ENCODE data around the gene NSFL1C. TPM values are rescaled to one million over a fixed set of nuclear protein-coding genes. Genes with fewer than 3 reads are reported as not detected.

The NSFL1C gene
- total and polyA plus RNA-seq, 2 experiments from 2014 or later: 48.9 to 92.2 TPM

GRCh38 chr20:1469306-1469905, 2.8 kb upstream of the NSFL1C start:
- H3K9me3 Mint-ChIP-seq: no peaks in the 10 kb centered on the region; the same call in 2 of the 3 replicates
- ATAC-seq (no peak), DNase-seq (ENCODE audit: low spot score) (no peak)
- Histone ChIP-seq H3F3A (replicated peaks; ENCODE audit: low read depth) (no peaks in the 10 kb centered on the region; the same call in 1 of the 2 replicates), H3K27me3 (ENCODE audit: insufficient read depth) (no peaks in the 10 kb centered on the region), H3K4me3 (no peak overlapping the region), H3K4me2 (no peak overlapping the region), H3K27ac (ENCODE audit: low read depth) (no peak overlapping the region), H3K9me2 (ENCODE audit: insufficient read depth) (no peaks in the 10 kb centered on the region), H4K20me1 (replicated peaks; ENCODE audit: insufficient read depth) (peaks cover 16% of the 10 kb centered on the region), H2AFZ (no peak overlapping the region), H3K79me2 (replicated peaks; ENCODE audit: insufficient read depth) (peaks cover 21% of the 10 kb centered on the region), H3K36me3 (ENCODE audit: insufficient read depth) (no peaks in the 10 kb centered on the region; the same call in 1 of the 2 replicates), H3K4me1 (ENCODE audit: insufficient read depth) (peaks cover 10% of the 10 kb centered on the region; the same call in 1 of the 2 replicates)
- H3K4me1 Mint-ChIP-seq: peaks cover 28% of the 10 kb centered on the region
- peaks cover under 1% of the 10 kb centered on the region; the same call in 2 of the 3 replicates for H3K36me3 Mint-ChIP-seq (ENCODE audit: low read depth)
- H3K4me3 Mint-ChIP-seq: no peak overlapping the region
- H3K27me3 Mint-ChIP-seq (ENCODE audit: insufficient read depth, low read depth, poor library complexity): peaks cover 10% of the 10 kb centered on the region
- H3K27ac Mint-ChIP-seq: no peak overlapping the region
- TF ChIP-seq EZH2phosphoT487 (IDR thresholded peaks at IDR 0.05; ENCODE audit: unreplicated experiment) (no peak), NANOG (IDR thresholded peaks at IDR 0.05; ENCODE audit: borderline replicate concordance) (no peak), EZH2 (IDR thresholded peaks at IDR 0.05; ENCODE audit: low read depth, unreplicated experiment) (no peak), CTCF (conservative IDR thresholded peaks at IDR 0.05; ENCODE audit: low read depth in 2 of 2) (no peak), ZNF462 (CRISPR knock-in tag; IDR thresholded peaks at IDR 0.05) (no peak), STAT1 (IDR thresholded peaks at IDR 0.05; ENCODE audit: unreplicated experiment) (no peak), POLR2AphosphoS5 (IDR thresholded peaks at IDR 0.05; ENCODE audit: low read depth) (no peak), ZNF114 (CRISPR knock-in tag; IDR thresholded peaks at IDR 0.05) (no peak), CREB1 (CRISPR knock-in tag; IDR thresholded peaks at IDR 0.05; ENCODE audit: low read depth) (no peak), ZNF331 (CRISPR knock-in tag; IDR thresholded peaks at IDR 0.05; ENCODE audit: low read depth) (no peak), JUNB (IDR thresholded peaks at IDR 0.05; ENCODE audit: unreplicated experiment) (no peak), REST (IDR thresholded peaks at IDR 0.05; ENCODE audit: unreplicated experiment) (no peak)
- TF ChIP-seq, protein P1, sequence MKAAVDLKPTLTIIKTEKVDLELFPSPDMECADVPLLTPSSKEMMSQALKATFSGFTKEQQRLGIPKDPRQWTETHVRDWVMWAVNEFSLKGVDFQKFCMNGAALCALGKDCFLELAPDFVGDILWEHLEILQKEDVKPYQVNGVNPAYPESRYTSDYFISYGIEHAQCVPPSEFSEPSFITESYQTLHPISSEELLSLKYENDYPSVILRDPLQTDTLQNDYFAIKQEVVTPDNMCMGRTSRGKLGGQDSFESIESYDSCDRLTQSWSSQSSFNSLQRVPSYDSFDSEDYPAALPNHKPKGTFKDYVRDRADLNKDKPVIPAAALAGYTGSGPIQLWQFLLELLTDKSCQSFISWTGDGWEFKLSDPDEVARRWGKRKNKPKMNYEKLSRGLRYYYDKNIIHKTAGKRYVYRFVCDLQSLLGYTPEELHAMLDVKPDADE (IDR thresholded peaks at IDR 0.05): no peak
